ENCODE data around the gene OTOG.

Gene OTOG

DNA sequence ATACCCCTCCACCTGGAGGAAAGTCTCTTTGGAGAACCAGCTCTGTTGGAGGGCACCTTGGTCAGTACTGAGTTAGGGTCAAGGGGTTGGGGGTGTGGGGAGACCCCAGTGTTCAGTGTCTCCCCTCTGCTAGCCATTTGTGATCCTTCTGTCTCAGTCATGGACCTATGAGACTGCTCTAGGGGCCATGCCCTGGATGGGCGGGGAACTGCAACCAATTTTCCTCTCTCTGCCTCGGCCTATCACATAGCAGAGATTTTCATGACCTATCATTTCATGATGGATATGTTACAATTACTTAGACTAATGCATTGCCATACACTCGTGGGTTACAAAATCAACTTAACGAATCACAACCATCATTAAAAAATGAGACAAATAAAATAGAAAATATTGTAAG is 7.4 kb downstream of the OTOG start:
- no peak overlapping the region for H3K4me3 ChIP-seq (ENCODE audit: low read depth in 1 of 2, low read length in 1 of 2)
- H3K9me3 ChIP-seq, result no peaks in the 10 kb centered on the region
- H3K27ac ChIP-seq, result no peak overlapping the region
- TF ChIP-seq, protein P1, sequence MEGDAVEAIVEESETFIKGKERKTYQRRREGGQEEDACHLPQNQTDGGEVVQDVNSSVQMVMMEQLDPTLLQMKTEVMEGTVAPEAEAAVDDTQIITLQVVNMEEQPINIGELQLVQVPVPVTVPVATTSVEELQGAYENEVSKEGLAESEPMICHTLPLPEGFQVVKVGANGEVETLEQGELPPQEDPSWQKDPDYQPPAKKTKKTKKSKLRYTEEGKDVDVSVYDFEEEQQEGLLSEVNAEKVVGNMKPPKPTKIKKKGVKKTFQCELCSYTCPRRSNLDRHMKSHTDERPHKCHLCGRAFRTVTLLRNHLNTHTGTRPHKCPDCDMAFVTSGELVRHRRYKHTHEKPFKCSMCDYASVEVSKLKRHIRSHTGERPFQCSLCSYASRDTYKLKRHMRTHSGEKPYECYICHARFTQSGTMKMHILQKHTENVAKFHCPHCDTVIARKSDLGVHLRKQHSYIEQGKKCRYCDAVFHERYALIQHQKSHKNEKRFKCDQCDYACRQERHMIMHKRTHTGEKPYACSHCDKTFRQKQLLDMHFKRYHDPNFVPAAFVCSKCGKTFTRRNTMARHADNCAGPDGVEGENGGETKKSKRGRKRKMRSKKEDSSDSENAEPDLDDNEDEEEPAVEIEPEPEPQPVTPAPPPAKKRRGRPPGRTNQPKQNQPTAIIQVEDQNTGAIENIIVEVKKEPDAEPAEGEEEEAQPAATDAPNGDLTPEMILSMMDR (IDR thresholded peaks at IDR 0.05), result no peak
- no peaks in the 10 kb centered on the region for H3K36me3 ChIP-seq
- H3K27me3 ChIP-seq, result peaks cover 16% of the 10 kb centered on the region
- H3K4me1 ChIP-seq (ENCODE audit: control insufficient read depth in 1 of 2, insufficient read depth in 1 of 2, low read depth in 1 of 2, low read length in 1 of 2), result no peaks in the 10 kb centered on the region

DNA sequence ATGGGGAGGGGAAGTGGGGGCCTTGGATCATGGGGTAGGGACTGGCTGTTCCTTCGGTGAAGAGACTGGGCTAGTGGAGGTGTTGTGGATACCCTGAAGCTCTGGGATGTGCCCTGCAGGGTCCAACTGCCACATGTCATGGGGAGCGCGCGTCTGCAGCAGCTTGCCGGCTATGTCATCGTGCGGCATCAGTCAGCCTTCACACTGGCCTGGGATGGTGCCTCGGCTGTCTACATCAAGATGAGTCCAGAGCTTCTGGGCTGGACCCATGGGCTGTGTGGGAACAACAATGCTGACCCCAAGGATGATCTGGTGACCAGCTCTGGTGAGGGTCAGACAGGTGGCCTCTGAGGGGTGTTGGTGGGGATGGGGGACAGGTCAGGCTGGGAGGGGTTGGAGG is 9.9 kb downstream of the OTOG start:
- Histone ChIP-seq H3K4me3 (ENCODE audit: low read depth in 1 of 2, low read length in 1 of 2) (no peak overlapping the region), H3K27me3 (peaks cover 12% of the 10 kb centered on the region)
- TF ChIP-seq, protein P1 (IDR thresholded peaks at IDR 0.05), result no peak

DNA sequence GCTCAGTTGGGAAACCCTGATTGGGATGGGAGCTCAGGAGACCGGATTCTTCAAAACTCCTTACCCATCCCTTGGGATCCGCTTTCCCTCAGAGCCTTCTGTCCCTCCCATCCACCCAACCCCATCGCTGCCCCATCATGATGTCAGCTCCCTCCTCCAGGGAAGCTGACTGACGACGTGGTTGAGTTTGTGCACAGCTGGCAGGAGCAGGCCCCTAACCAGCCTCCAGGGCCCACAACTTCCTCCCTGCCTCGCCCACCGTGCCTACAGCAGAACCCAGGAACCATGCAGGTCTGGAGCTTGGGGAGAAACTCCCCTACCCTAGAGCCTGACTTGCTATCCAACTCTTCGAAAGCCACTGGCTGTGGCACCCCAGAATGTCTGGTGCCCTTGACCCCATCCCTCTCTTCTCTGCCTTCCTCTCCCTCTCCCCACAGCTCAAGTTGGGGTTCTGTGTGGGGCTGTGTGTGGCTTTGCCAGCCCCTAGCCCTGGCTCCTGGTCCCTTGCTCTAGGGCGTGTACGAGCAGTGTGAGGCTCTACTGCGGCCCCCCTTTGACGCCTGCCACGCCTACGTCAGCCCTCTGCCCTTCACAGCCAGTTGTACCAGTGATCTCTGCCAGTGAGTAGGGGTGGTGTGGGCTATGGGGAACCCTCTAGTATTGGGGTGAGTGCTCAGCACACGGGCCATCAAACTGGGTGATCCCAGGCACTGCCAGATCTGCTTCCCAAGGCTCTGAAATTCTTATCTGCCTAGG is 11.1 kb downstream of the OTOG start:
- Histone ChIP-seq H3K4me1 (ENCODE audit: control insufficient read depth in 1 of 2, insufficient read depth in 1 of 2, low read depth in 1 of 2, low read length in 1 of 2) (no peaks in the 10 kb centered on the region), H3K9me3 (no peaks in the 10 kb centered on the region), H3K4me3 (ENCODE audit: low read depth in 1 of 2, low read length in 1 of 2) (no peak overlapping the region), H3K27ac (no peak overlapping the region), H3K36me3 (no peaks in the 10 kb centered on the region), H3K27me3 (peaks cover 12% of the 10 kb centered on the region)
- TF ChIP-seq, protein P1 (IDR thresholded peaks at IDR 0.05), result no peak

More for the DNA sequence above, 9.9 kb downstream of the OTOG start:
- no peaks in the 10 kb centered on the region for H3K36me3 ChIP-seq
- no peaks in the 10 kb centered on the region for H3K4me1 ChIP-seq (ENCODE audit: control insufficient read depth in 1 of 2, insufficient read depth in 1 of 2, low read depth in 1 of 2, low read length in 1 of 2)
- H3K27ac ChIP-seq, result no peak overlapping the region
- H3K9me3 ChIP-seq, result no peaks in the 10 kb centered on the region

DNA sequence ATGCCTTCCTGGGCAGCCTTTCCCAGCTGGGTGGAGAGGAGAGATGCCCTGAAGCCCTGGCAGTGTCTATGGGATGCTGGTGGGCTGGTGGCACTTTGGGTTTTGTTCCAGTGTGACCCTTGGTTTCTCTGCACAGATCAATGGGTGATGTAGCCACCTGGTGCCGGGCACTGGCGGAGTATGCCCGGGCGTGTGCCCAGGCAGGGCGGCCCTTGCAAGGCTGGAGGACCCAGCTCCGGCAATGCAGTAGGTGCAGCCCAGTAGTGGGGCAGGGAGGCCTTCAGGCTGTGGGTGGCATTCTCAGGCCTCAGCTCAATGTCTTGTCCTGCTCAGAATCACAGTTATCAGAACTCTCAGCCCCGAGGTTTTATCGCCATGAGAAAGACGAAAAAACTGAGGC is 11.9 kb downstream of the OTOG start:
- Histone ChIP-seq H3K4me3 (ENCODE audit: low read depth in 1 of 2, low read length in 1 of 2) (no peak overlapping the region), H3K27me3 (peaks cover 12% of the 10 kb centered on the region), H3K9me3 (no peaks in the 10 kb centered on the region), H3K4me1 (ENCODE audit: control insufficient read depth in 1 of 2, insufficient read depth in 1 of 2, low read depth in 1 of 2, low read length in 1 of 2) (no peaks in the 10 kb centered on the region), H3K36me3 (no peaks in the 10 kb centered on the region), H3K27ac (no peak overlapping the region)
- TF ChIP-seq, protein P1 (IDR thresholded peaks at IDR 0.05), result no peak

DNA sequence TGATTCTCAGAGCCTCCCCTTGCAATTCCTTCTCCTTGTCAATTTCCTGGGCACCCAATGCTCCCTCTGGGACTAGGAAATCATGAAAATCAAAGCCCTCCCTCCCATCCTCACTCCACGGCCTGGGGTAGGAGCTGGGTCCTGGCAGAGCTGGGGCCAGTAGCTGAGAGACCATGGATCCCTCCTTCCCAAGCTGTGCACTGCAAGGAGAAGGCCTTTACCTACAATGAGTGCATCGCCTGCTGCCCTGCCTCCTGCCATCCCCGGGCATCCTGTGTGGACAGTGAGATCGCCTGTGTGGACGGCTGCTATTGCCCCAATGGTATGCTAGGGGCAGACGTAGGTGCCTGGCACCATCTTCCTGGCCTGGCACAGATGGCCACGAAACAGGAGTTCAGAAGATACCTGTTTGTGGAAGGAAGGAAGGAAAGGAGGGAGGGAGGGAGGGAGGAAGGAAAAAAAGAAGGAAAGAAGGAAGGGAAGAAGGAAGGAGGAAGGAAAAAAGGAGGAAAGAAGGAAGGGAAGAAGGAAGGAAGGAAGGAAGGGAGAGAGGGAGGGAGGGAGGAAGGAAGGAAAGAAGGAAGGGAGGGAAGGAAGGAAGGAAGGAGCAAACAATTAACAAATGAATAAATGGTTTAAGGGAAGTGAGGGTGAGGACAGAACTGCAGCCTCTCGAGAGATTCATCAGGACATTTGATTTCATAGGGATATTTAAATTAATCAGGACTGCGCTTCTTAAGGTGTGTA is 12.5 kb downstream of the OTOG start:
- no peaks in the 10 kb centered on the region for H3K9me3 ChIP-seq
- H3K4me1 ChIP-seq (ENCODE audit: control insufficient read depth in 1 of 2, insufficient read depth in 1 of 2, low read depth in 1 of 2, low read length in 1 of 2), result no peaks in the 10 kb centered on the region
- no peak overlapping the region for H3K27ac ChIP-seq
- TF ChIP-seq, protein P1 (IDR thresholded peaks at IDR 0.05), result no peak
- peaks cover 12% of the 10 kb centered on the region for H3K27me3 ChIP-seq
- no peak overlapping the region for H3K4me3 ChIP-seq (ENCODE audit: low read depth in 1 of 2, low read length in 1 of 2)
- no peaks in the 10 kb centered on the region for H3K36me3 ChIP-seq
